ENCODE results near the gene OR51B4. TPM values are rescaled to one million over a fixed set of nuclear protein-coding genes. Genes with fewer than 3 reads are reported as not detected.

OR51B4 gene
- total RNA-seq, 1 experiment from 2014 or later: not detected

GRCh38 chr11:5336331-5336730 is 34.6 kb upstream of the OR51B4 start:
- DNase-seq: no peak
- H2AFZ ChIP-seq (ENCODE audit: low read length): no peak overlapping the region
- Mint-ChIP-seq H3K27me3 (ENCODE audit: low read depth) (no peaks in the 10 kb centered on the region), H3K4me3 (no peak overlapping the region), H3K27ac (no peak overlapping the region), H3K36me3 (ENCODE audit: insufficient read depth in 1 of 3, low read depth in 3 of 3) (no peaks in the 10 kb centered on the region), H3K9me3 (no peaks in the 10 kb centered on the region), H3K4me1 (no peaks in the 10 kb centered on the region)
- no peak overlapping the region for H3K18ac ChIP-seq (ENCODE audit: insufficient read length, low read depth, low read length)
- H4K5ac ChIP-seq (ENCODE audit: insufficient read length, low read depth, low read length): no peak overlapping the region
- H3K23me2 ChIP-seq (ENCODE audit: insufficient read length, low read depth, low read length, poor library complexity, severe bottlenecking): no peaks in the 10 kb centered on the region
- no peak overlapping the region for H2AK5ac ChIP-seq (ENCODE audit: insufficient read length, low read length)
- H4K8ac ChIP-seq (replicated peaks; ENCODE audit: insufficient read length, low read depth, low read length): no peak overlapping the region
- H3K14ac ChIP-seq (ENCODE audit: insufficient read depth, low read length): no peak overlapping the region
- no peaks in the 10 kb centered on the region for H3K79me1 ChIP-seq (ENCODE audit: insufficient read depth, low read depth, low read length, poor library complexity, severe bottlenecking)
- H3K56ac ChIP-seq (ENCODE audit: insufficient read length, low read depth, low read length): no peak overlapping the region
- H2BK12ac ChIP-seq (ENCODE audit: insufficient read length, low read depth, low read length): no peak overlapping the region
- H2BK15ac ChIP-seq (ENCODE audit: low read depth, low read length): no peak overlapping the region
- H3K9me3 ChIP-seq (ENCODE audit: control insufficient read depth, low read depth, low read length): no peaks in the 10 kb centered on the region
- TF ChIP-seq CTCF (conservative IDR thresholded peaks at IDR 0.05): no peak
- no peaks in the 10 kb centered on the region for H3K4me1 ChIP-seq (ENCODE audit: insufficient read depth, low read length)
- H3K27me3 ChIP-seq (ENCODE audit: insufficient read depth, low read length): no peaks in the 10 kb centered on the region
- no peaks in the 10 kb centered on the region for H3K79me2 ChIP-seq (ENCODE audit: insufficient read depth, low read length)
- H3T11ph ChIP-seq (ENCODE audit: low read length): no peak overlapping the region
- no peak overlapping the region for H3K23ac ChIP-seq (ENCODE audit: insufficient read length, low read depth, low read length)
- H3K27ac ChIP-seq (ENCODE audit: insufficient read length, low read depth, low read length): no peak overlapping the region
- H2BK20ac ChIP-seq (ENCODE audit: low read depth, low read length, poor library complexity, severe bottlenecking): no peak overlapping the region
- no peak overlapping the region for H3K4me2 ChIP-seq (ENCODE audit: insufficient read depth, insufficient read length, low read length)
- H2BK5ac ChIP-seq (ENCODE audit: insufficient read length, low read length): no peak overlapping the region
- no peaks in the 10 kb centered on the region for H4K20me1 ChIP-seq (ENCODE audit: control insufficient read depth, insufficient read depth, insufficient read length)
- no peak overlapping the region for H3K4ac ChIP-seq (ENCODE audit: low read depth, low read length)
- H2BK120ac ChIP-seq (ENCODE audit: low read depth, low read length, poor library complexity, severe bottlenecking): no peak overlapping the region
- H4K91ac ChIP-seq (ENCODE audit: insufficient read length, low read depth, low read length): no peak overlapping the region
- no peak overlapping the region for H3K9ac ChIP-seq (ENCODE audit: extremely low read depth, insufficient read length, low read length)

Measured in H9 (cell line).